ENCODE results near the gene ADGRL3.

DNA sequence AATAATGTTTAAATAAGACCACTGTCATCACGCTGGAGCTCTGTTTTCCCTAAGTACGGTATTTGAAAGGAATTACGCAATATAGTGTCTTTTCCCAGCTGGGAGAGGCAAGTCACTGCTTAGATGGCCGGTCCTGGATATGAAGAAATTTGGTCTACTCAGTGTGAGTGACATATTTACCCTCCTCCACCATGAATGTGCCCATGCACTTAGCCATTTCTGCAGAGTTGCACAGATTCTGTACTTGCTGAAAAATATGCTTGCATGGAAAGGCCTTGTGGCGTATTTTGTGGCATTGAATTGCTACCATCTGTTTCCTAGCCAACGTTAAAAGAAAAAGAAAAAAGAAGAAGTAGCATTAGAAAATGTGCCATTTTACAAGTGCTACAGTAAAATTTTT lies 73.1 kb downstream of the ADGRL3 start:
- TF ChIP-seq, protein P1, sequence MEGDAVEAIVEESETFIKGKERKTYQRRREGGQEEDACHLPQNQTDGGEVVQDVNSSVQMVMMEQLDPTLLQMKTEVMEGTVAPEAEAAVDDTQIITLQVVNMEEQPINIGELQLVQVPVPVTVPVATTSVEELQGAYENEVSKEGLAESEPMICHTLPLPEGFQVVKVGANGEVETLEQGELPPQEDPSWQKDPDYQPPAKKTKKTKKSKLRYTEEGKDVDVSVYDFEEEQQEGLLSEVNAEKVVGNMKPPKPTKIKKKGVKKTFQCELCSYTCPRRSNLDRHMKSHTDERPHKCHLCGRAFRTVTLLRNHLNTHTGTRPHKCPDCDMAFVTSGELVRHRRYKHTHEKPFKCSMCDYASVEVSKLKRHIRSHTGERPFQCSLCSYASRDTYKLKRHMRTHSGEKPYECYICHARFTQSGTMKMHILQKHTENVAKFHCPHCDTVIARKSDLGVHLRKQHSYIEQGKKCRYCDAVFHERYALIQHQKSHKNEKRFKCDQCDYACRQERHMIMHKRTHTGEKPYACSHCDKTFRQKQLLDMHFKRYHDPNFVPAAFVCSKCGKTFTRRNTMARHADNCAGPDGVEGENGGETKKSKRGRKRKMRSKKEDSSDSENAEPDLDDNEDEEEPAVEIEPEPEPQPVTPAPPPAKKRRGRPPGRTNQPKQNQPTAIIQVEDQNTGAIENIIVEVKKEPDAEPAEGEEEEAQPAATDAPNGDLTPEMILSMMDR (IDR thresholded peaks at IDR 0.05), result no peak
- no peak for TF ChIP-seq EP300 (IDR thresholded peaks at IDR 0.05)
- TF ChIP-seq POLR2A (IDR thresholded peaks at IDR 0.05; ENCODE audit: low read depth), result no peak

All from esophagus muscularis mucosa (tissue), 4 donors.